ENCODE results near the gene PPFIA1. TPM values are rescaled to one million over a fixed set of nuclear protein-coding genes. Genes with fewer than 3 reads are reported as not detected.

The PPFIA1 gene
- total RNA-seq, 4 donors from 2014 or later: 18.8 to 79.7 (median 39.1) TPM

DNA sequence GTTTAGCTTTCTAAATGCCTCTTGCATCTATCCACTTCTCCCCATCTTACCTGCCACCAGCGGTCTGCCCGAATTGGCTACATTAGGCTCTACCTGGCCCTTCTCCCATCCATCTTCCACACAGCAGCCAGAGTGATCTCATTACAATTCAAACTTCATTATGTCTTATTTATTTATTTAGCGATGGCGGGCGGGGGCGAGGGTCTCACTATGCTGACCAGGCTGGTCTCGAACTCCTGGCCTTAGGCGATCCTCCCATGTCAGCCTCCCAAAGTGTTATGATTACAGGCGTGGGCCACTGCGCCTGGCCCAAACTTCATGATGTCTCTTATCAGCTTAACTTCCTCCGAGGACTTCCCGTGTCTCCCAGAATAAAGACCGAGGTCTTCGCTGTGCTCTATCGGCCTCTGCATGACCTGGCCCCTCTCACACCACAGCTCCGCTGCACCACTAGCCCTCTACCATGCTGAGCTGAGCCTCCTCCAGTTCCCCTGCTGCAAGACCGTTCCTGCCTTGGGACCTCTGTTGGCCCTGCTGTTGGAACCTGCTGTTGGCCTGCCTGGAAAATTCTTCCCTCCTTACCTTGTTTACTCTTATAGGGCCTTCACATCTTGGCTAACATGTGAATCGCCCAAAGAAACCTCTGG, 127.0 kb downstream of the PPFIA1 start:
- Histone ChIP-seq H3K27ac (peak overlapping the region; percentile 87 to 96), H3K4me3 (peak overlapping the region; percentile 63 to 75), H3K9me3 (no peaks in the 10 kb centered on the region), H3K36me3 (no peaks in the 10 kb centered on the region), H3K4me1 (peaks cover 0 to 12% of the 10 kb centered on the region in 2 donors), H3K27me3 (no peaks in the 10 kb centered on the region)
- DNase-seq: no peak
- TF ChIP-seq, protein P1, sequence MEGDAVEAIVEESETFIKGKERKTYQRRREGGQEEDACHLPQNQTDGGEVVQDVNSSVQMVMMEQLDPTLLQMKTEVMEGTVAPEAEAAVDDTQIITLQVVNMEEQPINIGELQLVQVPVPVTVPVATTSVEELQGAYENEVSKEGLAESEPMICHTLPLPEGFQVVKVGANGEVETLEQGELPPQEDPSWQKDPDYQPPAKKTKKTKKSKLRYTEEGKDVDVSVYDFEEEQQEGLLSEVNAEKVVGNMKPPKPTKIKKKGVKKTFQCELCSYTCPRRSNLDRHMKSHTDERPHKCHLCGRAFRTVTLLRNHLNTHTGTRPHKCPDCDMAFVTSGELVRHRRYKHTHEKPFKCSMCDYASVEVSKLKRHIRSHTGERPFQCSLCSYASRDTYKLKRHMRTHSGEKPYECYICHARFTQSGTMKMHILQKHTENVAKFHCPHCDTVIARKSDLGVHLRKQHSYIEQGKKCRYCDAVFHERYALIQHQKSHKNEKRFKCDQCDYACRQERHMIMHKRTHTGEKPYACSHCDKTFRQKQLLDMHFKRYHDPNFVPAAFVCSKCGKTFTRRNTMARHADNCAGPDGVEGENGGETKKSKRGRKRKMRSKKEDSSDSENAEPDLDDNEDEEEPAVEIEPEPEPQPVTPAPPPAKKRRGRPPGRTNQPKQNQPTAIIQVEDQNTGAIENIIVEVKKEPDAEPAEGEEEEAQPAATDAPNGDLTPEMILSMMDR (IDR thresholded peaks at IDR 0.05): no peak
- no peak for TF ChIP-seq POLR2A (IDR thresholded peaks at IDR 0.05)
- intact Hi-C loops (cut with DNase I; ENCODE audit: low total_unique reads): no loop called here

DNA sequence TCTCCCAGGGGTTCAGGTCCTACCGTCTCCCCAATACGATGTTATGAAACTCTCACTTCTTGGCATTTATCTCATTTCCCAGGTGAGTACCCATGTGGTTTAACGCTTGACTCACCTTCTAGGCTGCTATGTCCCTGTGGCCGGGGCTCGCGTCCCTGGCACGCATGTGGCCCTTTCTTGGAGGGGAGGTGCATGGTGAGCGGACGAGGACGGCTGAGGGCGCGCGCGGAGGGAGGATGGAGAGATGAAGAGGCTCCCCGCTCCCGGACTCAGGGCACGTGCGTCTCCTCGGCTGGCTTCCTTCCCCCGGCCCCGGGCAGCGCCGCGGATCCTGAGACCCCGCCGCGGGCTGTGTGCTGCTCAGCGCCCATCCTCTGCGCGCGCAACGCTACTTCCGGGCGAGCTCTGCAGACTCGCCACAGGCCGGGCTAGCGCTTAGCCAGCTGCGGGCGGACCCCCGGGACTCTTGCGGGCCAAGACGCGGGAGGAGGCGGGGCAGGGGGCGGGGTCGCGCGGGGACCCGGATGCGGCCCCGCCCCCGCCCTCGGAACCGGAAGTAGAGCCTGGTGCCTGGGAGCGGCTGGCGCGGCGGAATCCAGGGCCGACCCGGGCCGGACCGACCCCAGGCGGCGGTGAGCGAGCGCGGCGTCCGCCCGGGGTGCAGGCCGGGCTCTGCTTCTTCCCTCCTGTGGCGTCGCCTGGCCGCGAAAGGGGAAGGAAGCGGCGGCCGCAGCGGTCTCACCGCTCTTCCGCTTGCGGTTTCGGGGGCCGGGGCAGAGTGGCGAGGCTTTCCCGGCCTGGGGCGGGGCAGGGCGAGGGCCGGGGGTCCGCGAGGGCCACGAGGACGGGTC, 127.7 kb downstream of the PPFIA1 start, which contains the start of gene CTTN:
Gene CTTN (plus strand): TSS at position 547 of the 851 bp plus-strand sequence. CDS start 8,769 bp downstream, outside the sequence.
- peak; percentile 85 to 89 for DNase-seq
- TF ChIP-seq POLR2A (IDR thresholded peaks at IDR 0.05): peak; percentile 70 to 84
- TF ChIP-seq, protein P1 (IDR thresholded peaks at IDR 0.05): no peak
- intact Hi-C loops (cut with DNase I; ENCODE audit: low total_unique reads): no loop called here
- Histone ChIP-seq H3K9me3 (no peaks in the 10 kb centered on the region), H3K4me1 (peaks cover 0 to 12% of the 10 kb centered on the region in 2 donors), H3K27ac (peak within 1 kb of the TSS; percentile 87 to 96), H3K36me3 (no peaks in the 10 kb centered on the region), H3K4me3 (peak within 1 kb of the TSS; percentile 63 to 75), H3K27me3 (no peaks in the 10 kb centered on the region)

DNA sequence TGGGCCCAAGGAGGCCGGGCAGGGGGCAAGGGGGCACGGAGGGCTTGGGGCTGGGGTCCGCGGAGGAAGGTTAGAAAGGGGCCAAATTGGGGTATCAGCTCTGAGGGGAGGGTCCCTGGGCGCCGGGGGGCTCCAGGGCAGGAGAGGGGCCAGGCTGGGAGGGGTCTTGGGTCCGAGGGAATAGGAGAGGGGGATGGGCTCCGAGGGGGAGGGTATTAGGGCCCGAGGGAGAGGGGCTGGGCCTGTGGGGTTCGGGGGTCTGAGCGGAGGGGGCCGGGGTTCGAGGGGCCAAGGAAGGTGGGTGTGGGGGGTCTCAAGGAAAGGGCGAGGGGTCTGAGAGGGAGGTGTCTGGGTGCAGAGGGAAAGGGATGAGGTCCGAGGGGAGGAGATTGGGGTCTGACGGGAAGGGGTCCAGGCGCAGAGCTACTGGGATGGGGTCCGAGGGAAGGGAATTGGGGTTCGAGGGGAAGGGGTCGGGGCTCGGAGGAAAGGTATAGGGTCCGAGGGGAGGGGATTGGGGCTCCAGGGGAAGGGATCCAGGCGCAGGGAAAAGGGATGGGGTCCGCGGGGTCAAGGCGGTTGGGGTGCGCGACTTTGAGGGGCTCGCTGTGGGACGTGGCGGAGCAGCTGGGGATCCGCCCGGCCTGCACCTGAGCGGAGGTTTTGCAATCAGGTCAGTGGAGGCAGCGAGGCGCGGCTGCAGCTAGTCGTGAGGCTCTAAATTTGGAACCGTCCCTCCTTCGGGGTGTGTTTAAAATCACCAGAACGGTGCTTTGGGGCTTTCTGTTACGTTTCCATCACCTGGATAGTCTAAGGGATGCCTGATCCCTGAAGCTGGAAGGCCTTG, 128.6 kb downstream of the PPFIA1 start:
- Histone ChIP-seq H3K27ac (peak overlapping the region; percentile 87 to 96), H3K4me3 (peak overlapping the region; percentile 63 to 75), H3K9me3 (no peaks in the 10 kb centered on the region), H3K4me1 (peaks cover 0 to 12% of the 10 kb centered on the region in 2 donors), H3K27me3 (no peaks in the 10 kb centered on the region), H3K36me3 (no peaks in the 10 kb centered on the region)
- peak; percentile 33 to 37 for DNase-seq
- TF ChIP-seq, protein P1 (IDR thresholded peaks at IDR 0.05): no peak
- no peak for TF ChIP-seq POLR2A (IDR thresholded peaks at IDR 0.05)
- intact Hi-C loops (cut with DNase I; ENCODE audit: low total_unique reads): no loop called here

DNA sequence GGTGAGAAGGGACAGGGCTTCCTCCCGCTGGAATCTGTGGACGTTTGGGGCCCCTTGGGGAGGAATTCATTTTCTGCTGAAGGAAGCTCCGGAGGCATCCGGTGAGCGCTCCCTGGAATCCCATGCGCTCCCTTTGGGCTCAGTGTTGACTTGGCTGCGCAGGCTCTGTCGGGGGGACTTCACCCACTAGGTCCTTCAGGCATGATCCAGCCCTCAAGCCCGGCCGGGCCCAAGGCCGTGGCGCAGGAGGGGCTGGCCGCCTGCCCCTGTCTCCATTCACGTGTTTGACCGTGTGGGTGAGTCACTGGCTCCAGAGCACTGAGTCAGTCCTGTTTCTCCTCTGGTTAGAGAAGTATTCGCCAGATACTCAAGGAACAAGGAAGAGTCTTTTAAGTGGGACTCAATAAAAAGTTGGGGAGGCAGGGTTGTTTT, 129.2 kb downstream of the PPFIA1 start:
- Histone ChIP-seq H3K4me3 (peak overlapping the region; percentile 63 to 75), H3K36me3 (no peaks in the 10 kb centered on the region), H3K9me3 (no peaks in the 10 kb centered on the region), H3K27me3 (no peaks in the 10 kb centered on the region), H3K27ac (peak overlapping the region; percentile 87 to 96), H3K4me1 (peaks cover 0 to 12% of the 10 kb centered on the region in 2 donors)
- intact Hi-C loops (cut with DNase I; ENCODE audit: low total_unique reads): no loop called here
- TF ChIP-seq, protein P1 (IDR thresholded peaks at IDR 0.05): no peak
- TF ChIP-seq POLR2A (IDR thresholded peaks at IDR 0.05): peak; percentile 39 to 48
- peak; percentile 89 to 90 for DNase-seq

All from uterus (tissue), 4 donors.